GM21529 (cell line): ENCODE measurements around the gene PATJ.
"Not testable (repeated sequence)": the region's sequence is repeated elsewhere in the genome, so short reads cannot be mapped to it uniquely, and the experiment has no call there.

Experiments
- ATAC-seq: cut with Tn5 transposase; IDR thresholded peaks from one replicate; pipeline ENCODE4 v1.9.1; 2021; ENCODE audit not compliant: unreplicated experiment

PATJ gene

DNA sequence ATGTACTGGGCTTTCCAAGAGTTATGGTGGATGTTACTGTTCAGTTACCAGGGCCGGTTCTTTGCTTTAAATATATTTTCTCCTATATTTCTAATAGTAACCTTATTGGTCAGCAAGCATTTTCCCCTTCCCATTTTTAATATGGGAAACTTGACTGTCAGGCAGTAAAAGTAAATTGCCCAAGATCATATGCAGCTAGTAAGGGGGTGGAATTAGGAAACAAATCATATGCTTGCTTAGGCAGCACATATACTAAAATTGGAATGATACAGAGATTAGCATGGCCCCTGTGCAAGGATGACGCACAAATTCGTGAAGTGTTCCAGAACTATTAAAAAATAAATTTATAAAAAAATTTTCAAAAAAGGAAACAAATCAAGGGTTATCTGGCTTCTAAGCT lies 73.9 kb downstream of the PATJ start:
- ATAC-seq, result no peak

DNA sequence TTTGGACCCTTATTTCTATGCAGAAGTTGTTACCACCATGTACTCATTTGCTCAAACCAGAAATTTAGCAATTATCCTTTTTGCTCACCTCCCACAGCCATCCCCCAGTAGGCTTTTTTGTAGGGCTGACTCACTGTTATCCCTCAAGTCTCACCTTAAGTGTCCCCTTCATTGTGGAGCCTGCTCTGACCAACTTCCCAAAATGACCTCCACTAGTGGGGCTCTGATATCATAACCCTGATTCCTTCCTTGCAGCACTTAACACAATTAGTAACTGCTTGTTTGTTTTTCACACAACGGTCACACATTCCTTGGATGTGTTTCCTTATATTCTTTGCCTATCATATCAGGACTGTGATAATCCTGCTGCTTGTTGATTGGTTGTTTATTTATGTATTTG lies 76.7 kb downstream of the PATJ start:
- no peak for ATAC-seq

DNA sequence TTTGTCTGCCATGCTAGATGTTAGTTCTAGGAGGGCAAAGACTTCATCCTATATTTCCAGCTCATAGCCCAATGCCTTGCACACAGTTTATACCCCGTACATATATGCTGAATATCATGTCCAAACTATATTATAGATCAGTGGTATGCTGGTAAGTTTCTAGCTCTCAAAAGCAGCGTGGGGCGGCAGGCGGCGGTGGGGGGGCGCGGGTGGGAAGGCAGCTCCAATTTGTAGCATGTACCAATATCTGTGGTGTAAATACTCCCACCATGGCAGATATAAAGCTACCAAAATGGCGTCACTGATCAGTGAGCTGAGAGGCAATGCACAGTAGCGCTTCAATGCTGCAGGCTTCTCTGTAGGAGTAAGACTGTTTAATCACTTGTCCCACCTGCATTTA lies 77.1 kb downstream of the PATJ start:
- ATAC-seq, result no peak

DNA sequence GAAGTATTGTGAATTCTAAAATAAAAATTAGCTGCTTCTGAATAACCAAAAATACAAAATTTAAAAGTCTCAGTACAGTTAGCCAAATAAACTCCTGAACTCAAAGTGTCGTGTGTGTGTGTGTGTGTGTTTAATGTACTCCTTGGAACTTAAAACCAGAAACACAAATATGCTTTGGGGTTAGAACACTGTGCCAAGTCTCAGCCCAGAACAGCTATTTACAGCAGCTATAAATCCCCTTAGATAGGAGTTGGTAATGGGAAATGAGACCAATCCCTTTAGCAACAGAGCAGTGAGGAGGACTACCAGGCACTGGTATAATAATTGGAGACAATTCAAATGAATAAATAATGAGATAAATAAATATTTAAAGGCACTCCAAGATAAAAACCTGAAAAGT lies 83.1 kb downstream of the PATJ start:
- ATAC-seq, result no peak

DNA sequence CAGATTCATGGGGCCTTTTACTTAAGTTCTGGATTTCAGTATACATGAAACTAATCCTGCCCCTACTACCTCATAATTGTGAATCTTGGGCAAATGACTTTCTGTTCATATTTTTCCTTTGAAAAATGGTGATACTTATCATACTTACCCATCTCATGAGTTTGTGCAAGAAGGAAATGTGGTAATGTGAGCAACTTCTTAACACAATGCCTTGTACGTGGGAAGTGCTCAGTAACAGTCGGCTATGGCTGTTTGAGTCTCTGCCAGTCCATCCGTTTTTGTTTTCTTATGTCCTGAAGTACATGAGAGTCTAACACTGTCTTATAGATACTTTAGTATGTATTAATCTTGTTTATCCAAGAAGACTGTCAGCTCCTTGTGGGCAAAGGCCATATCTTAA lies 86.5 kb downstream of the PATJ start:
- ATAC-seq, result no peak

DNA sequence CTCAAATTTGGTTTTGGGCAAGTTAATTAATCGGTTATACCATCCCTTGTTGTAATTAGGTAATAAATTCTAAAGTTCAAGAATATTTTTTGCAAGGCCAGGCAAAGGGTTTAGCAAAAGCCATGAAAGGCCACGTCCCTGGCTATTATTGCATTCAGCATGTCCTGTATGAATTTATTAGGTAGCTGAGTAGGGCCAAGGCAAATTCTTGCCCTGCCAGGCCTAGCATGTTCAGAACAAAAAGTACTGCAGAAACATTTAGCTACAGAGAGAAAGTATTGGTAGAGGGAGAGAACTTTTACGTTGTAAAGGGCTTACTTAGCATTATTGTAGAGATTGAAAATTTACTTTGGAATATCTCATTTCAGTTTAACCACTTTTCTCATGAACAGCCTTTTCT lies 94.4 kb downstream of the PATJ start:
- no peak for ATAC-seq

DNA sequence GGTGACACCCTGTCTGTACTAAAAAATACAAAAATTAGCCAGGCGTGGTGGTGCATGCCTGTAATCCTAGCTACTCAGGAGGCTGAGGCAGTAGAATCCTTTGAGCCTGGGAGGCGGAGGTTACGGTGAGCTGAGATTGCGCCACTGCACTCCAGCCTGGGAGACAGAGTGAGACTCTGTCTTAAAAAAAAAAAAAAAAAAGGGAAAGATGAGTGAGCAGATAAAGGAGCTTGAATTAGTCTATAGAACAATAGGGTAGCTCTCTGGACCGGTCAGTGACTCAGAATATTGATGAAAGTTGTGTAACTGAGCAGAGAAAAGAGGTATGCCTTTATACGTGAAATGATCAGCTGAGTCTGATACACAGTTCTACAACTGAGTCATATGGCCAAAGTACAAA lies 95.3 kb downstream of the PATJ start:
- not testable (repeated sequence) for ATAC-seq

DNA sequence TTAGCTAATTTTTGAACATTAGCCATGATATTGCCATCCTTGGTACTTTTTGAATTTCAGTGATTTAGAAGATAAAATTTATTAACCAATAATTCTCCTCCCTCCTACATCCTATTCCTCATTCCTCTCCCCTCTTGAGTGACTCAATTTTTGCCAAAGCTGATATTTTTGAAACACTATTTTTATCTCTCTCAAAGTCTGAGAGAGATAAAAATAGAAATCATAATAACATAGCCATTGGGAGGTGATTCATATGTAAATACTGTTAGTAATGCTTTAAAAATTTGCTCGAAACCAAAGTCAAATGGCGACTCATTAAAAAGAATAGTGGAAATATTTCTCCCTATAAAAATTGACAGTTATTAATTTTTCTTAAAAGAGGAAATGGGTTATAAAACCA lies 97.4 kb downstream of the PATJ start:
- no peak for ATAC-seq

DNA sequence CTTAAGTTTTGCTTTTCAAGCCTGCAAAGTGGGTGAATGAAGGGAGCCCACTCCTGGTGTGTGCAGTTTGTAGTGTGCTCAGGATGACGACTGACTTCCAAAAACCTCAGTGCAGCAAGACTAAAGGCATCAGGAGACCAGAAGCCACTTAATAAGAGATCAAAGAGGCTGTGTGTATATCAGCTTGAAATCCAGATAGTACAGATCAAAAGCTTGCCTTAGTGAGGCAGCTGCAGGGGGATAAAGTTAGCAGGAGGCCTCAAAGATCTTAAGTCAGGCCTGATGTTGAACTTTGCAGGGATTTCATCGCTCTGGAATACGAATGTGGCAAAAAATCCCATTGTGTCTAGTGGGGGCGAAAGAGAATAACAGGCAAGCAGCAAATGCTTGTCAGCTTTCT lies 99.8 kb downstream of the PATJ start:
- no peak for ATAC-seq

DNA sequence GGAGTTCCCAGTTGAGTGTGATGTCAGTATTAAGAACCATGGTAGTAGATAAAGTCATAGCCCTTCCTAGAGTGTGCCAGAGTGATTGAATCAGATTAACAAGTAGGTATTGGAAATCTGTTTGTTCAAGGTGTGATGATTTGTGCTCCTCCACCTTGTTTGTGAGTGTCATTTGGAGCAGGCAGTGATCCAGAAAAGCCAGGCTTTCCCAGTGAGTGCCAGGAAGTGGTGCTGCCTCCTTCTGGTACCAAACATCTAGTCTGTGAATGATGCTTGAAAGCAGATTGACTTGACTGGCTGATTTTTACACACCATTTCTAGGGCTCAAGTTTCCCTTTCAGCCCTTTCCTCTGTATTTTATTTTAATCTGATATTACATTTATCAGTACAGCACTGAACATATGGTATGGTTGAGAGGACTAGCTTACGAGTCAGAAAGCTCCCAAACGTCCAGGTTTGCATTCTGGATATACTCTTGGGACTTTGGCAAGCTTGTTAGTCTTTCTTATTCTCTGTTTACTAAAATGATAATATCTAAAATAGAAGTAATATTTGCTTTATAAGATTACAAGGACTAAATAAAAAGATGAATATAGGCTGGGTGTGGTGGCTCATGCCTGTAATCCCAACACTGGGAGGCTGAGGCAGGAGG lies 100.7 kb downstream of the PATJ start:
- ATAC-seq, result no peak

DNA sequence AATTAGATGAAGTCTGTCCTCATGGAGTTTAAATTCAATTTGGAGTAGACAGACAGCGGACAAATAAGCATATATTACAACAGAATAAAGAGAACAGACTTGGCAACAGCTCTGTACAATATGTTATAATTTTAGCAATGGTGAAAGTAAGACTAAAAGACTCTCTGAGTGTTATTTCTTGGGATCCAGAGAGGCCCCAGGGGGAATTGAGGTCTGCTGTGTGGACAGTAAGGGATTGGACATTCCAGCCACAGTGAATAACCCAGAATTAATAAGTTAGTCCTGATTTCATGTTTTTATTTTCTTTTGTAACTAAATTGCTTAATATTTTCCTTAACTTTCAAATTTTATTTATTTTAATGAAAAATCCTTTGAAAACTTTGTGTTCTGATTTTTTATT lies 101.7 kb downstream of the PATJ start:
- no peak for ATAC-seq

DNA sequence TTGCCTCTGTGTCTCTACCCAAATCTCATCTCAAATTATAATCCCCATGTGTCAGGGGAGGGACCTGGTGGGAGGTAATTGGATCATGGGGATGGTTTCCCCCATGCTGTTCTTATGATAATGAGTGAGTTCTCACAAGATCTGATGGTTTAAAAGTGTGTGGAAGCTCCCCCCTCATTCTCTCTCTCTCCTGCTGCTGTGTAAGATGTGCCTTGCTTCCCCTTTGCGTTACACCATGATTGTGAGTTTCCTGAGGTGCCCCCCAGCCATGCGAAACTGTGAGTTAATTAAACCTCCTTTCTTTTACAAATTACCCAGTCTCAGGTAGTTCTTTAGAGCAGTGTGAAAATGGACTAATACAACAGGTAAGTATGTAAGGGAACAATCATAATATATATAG lies 102.4 kb downstream of the PATJ start:
- not testable (repeated sequence) for ATAC-seq

DNA sequence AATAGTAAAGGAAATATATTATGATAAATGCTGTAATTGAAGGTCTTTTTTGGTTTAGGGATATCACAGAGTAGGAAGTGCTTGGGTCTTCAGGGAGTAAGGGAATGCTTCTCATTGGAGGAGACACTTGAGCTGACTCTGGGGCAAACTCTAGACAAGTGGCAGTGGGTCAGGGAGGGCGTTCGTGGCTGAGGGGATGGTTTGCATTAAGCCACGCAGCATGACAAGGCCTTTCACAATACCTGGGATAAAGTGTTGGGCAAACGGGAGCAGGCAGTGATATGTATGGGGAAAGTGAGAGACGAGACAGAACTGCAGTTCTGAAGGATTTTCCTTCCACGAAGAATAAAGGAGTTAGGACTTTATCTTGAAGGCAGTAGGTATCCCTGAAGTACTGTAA lies 109.0 kb downstream of the PATJ start:
- ATAC-seq, result no peak

DNA sequence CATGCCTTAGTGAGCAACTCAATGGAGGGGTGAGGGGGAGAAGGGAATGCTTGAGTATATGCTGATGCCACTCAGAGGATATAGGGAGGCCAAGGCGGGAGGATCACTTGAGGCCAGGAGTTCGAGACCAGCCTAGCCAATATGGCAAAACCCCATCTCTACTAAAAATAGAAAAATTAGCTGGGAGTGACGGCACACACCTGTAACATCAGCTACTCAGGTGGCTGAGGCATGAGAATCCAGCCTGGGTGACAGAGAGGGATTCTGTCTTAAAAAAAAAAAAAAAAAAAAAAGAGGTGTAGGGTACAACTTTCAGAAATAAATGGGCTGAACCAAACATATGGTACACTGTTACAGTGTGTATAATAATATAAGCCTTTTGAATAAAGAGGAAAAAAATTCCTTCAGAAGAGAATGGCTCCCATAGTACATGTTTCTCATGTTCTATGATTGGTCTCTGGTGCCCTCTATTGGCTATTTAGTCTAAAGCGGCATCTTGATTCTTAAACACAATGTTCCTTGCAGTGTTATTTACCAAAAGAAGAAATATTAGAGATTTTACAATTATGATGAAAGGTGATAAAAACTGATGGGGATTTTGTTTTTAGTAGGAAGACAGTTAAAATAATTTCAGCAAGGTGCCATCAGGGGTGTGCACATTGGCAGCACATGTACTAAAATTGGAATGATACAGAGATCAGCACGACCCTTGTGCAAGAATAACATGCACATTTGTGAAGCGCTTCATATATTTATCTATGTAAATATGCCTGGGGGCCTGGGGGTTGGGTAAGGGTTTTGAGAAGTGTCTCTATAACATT lies 109.8 kb downstream of the PATJ start:
- peak; percentile 68 for ATAC-seq

DNA sequence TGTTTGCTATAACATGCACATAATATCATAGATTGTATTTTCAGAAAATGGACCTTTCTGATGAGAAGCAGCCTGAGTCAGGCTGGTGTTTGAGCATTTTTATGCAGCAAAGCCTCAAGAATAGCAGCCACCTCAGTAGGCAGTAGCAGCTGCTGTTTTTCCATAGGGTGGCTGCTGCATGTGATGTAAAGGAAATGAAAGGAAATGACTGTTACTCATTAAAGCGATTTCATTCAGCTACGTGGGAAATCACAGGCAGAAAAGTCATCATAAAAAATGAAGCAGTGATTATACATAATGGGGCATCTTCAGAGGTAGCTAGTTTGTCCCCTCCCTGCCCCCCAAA lies 110.4 kb downstream of the PATJ start:
- ATAC-seq, result no peak

DNA sequence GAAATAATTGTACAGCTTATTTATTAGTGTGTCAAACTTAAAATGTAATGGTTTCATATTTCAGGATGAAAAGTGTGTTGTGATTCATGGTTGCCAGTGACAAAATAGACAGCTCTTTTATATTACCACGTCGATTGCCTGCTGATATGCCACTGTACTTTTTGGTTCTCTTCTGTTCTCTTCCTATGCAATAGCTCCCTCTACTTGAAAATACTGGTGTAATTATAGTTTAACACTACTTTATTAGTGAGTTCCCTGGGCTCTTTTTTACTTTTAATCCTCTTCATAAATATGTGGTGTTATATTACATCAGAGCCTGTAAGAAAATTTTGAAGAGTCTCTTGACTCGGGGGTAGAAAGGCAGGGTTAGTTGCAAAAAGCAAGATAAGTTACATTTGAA lies 111.3 kb downstream of the PATJ start:
- no peak for ATAC-seq

DNA sequence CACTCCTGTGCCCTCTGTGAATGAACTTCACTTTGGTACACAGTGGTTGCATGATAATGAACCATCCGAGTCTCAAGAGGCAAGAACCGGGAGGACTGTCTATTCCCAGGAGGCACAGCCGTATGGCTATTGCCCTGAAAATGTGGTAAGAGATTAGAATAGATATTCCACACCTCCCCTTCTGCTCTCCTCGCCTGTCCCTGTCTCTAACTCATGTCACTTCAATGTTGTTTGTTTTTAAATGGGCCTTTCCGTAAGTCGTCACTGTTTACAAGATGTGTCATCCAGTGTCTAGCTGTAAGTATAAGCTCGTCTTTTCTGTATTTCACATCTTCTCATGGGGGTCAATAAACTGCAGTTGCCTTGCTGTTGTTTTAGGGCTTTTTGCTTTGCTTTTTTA lies 122.2 kb downstream of the PATJ start:
- ATAC-seq, result no peak

DNA sequence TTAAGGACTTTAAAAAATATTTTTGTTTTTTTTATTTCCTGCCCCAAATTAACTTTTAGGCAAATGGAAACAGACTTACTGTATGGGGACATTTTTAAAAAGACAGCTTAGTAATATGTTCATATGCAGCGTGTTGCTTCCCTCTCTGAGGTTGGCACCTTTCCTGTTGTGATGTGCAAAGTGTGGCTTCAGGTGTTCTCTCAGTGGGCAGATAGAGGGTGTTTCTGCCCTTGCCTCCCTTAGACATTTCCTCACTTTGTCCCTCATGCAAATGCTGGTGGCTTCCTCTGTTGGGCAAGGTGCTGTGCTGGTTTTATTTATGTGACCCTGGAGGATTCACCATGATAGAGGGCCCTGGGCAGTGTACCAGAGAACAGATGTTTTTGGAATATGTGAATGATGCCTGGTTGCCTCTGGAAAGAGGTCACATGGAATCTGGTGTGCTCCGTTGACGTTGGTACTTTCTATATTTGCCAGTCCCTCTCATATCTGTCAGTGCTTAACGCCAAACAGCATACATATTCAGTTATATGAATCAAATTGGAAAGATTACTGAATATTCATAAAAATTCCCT lies 123.5 kb downstream of the PATJ start:
- ATAC-seq, result no peak

DNA sequence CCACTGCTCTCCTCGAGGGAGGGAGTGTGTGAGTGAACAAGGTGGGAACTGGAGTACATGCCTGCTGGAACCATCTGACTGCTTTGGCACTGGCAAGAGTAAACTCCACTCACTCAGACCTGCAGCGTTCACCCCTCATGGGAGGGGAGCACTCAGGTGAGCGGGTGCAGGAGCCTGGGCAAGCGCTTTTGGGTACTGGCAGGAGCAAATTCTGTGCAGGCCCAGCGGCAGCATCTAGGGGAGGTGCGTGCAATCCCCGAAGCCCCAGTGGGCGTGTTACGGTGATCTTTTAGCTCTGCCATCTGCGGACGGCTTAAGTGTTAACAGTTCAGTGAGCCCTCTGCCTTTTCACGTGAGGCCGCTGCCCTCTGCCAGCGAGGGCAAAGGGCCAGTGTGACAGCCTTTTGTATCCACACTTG lies 127.4 kb downstream of the PATJ start:
- ATAC-seq, result no peak

DNA sequence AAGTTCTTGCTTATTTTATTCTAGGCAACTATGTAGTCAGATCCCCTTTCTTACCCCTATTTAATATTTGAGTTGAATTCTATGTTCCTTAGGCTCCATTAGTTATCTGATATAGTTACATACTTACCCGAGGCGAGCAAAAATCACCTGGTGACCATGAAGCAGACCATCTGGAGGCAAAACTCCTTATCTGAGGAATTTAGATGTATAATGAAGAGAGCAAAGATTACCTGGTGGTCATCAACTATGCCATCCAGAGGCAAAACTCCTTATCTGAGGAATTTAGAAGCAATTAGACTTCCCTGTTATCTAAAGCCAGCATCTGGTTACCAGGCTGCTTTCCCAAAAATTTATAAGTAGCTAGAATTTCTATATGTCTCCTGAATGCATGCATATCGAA lies 129.9 kb downstream of the PATJ start:
- ATAC-seq, result no peak

DNA sequence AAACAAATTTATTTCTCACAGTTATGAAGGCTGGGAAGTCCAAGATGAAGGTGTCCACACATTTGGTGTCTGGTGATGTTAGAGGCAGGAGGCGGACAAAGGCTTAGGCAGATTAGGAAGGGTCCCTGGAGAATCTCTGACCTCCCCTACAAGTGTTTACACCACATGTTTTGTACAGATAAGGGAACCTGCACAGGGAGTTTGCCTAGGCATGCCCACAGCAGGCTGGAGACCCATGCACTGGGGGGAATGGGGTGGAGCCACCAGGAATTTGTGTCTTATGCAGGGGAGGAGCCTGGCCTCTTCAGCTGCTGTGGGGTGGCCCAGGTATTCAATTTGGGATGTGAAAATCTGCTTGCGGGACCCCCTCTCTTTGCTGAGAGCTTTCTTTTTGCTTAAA lies 131.3 kb downstream of the PATJ start:
- no peak for ATAC-seq

DNA sequence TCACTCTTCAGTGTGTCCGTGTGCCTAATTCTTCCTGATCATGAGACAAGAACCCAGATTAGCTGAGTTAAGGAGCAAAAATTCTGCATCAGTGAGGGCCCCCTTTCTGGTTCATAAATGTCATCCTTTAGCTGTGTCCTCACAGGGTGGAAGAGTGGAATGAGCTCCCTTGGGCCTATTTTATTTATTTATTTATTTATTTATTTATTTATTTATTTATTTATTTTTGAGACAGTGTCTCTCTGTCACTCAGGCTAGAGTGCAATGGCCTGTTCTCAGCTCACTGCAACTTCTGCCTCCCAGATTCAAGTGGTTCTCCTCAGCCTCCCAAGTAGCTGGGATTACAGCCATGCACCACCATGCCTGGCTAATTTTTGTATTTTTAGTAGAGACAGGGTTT lies 131.7 kb downstream of the PATJ start:
- no peak for ATAC-seq

DNA sequence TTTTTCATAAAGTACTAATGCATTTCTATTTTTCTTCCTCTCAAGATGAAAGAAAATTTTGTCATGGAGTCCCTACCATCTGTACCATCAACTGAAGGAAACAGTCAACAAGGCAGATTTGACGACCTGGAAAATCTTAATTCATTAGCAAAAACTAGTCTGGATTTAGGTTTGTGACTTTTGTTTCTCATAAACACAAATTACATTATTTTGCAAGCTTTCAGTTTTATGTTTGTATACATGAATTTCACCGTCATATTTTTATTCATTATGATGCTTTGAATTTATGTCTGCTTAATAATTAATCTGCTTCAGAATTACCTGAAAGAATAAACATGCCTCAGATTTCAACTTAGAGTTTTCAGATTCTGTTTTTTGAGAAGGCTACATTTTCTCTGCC lies 132.9 kb downstream of the PATJ start:
- ATAC-seq, result no peak
